Activated CD4-positive, alpha-beta memory T cell treated with anti-CD3 and anti-CD28 coated beads for 36 hours (primary cell): ENCODE results near the gene IRAK1. TPM values are rescaled to one million over a fixed set of nuclear protein-coding genes. Genes with fewer than 3 reads are reported as not detected.
A peak's percentile ranks its signal among the peaks of the same experiment; 100 is the strongest.

Experiments used
- CTCF ChIA-PET: fragments of 350-600 bp; sonication (Branson Sonifier 250); formaldehyde crosslinking; loops from one replicate; lab custom pipeline; 2021; ENCODE audit warnings: antibody characterized with exemption, inconsistent platforms; lab: Charles Lee
- POLR2A ChIA-PET: fragments of 350-600 bp; sonication (Branson Sonifier 250); formaldehyde crosslinking; loops from one replicate; lab custom pipeline; 2021; ENCODE audit warnings: antibody characterized with exemption; lab: Charles Lee
- DNase-seq: peaks from one replicate; pipeline ENCODE4 v3.0.0-alpha.2; 2020
- H3K27ac Mint-ChIP-seq: one replicate; pipeline ENCODE4 v1.8.0; 2021; ENCODE audit warnings: mixed read lengths
- H3K27me3 Mint-ChIP-seq: one replicate; pipeline ENCODE4 v1.8.0; 2021; ENCODE audit warnings: mixed read lengths
- H3K36me3 Mint-ChIP-seq: one replicate; pipeline ENCODE4 v1.8.0; 2021; ENCODE audit warnings: mixed read lengths
- H3K4me1 Mint-ChIP-seq: one replicate; pipeline ENCODE4 v1.8.0; 2021; ENCODE audit warnings: low read depth, mixed read lengths
- H3K4me3 Mint-ChIP-seq: one replicate; pipeline ENCODE4 v1.8.0; 2021; ENCODE audit warnings: mild to moderate bottlenecking, mixed read lengths
- H3K9me3 Mint-ChIP-seq: one replicate; pipeline ENCODE4 v1.8.0; 2021; ENCODE audit warnings: mixed read lengths
- intact Hi-C: fragments of 100-400 bp; cut with micrococcal nuclease; formaldehyde crosslinking; loops from one replicate; pipeline ENCODE4 v1.15.1; 2023
- total RNA-seq, 2 experiments: library from RNA; stranded (reverse); gene quantifications; one replicate each; pipeline ENCODE4 v1.2.3, GENCODE V29; 2021

The IRAK1 gene
- total RNA-seq, 2 experiments from 2014 or later, result 99.6 to 106 TPM

GRCh38 chrX:153973127-153974002 lies 46.3 kb downstream of the IRAK1 start:
- peak overlapping the region; percentile 88 for H3K4me3 Mint-ChIP-seq
- CTCF ChIA-PET, result interaction anchor here (1.0 kb wide), 3 partner anchors 16 to 47 kb away, joined by 3 read pairs; partner anchors contain the start of gene IRAK1
- peak overlapping the region; percentile 99 for H3K27ac Mint-ChIP-seq
- no peaks in the 10 kb centered on the region for H3K27me3 Mint-ChIP-seq
- POLR2A ChIA-PET, result interaction anchor here (1.0 to 8.7 kb wide), 6 partner anchors 8 to 48 kb away, joined by 3 to 68 read pairs (median 6); partner anchors contain the start of gene ARHGAP4
- intact Hi-C loops, result loop anchor here (10.0 kb wide), 2 partner anchors 121 to 401 kb away; partner anchors contain the start of genes EMD, FLNA and MECP2
- H3K4me1 Mint-ChIP-seq, result peaks cover 17% of the 10 kb centered on the region
- H3K36me3 Mint-ChIP-seq, result peaks cover 13% of the 10 kb centered on the region
- H3K9me3 Mint-ChIP-seq, result no peaks in the 10 kb centered on the region
- no peak for DNase-seq

GRCh38 chrX:153972368-153973126 lies 47.2 kb downstream of the IRAK1 start, which contains the start of gene TMEM187:
TSS of gene TMEM187 (plus strand) at chrX:153972754. CDS start at chrX:153982063, 9,309 bp downstream.
- intact Hi-C loops, result loop anchor here (1.0 to 10.0 kb wide), 5 partner anchors 9 to 402 kb away; partner anchors contain the start of genes EMD, FLNA and MECP2
- Mint-ChIP-seq H3K4me3 (peak within 1 kb of the TSS; percentile 100), H3K9me3 (no peaks in the 10 kb centered on the region), H3K4me1 (peaks cover 24% of the 10 kb centered on the region), H3K27me3 (no peaks in the 10 kb centered on the region), H3K36me3 (peaks cover 19% of the 10 kb centered on the region), H3K27ac (peak within 1 kb of the TSS; percentile 100)
- POLR2A ChIA-PET, result interaction anchor here (1.0 to 8.7 kb wide), 4 partner anchors 9 to 47 kb away, joined by 3 to 68 read pairs (median 24); partner anchors contain the start of gene ARHGAP4
- CTCF ChIA-PET, result interaction anchor here (0.7 to 1.0 kb wide), 2 partner anchors 25 to 40 kb away, joined by 3 read pairs; no protein-coding TSS in a partner anchor
- peak; percentile 93 for DNase-seq

- intact Hi-C loops, result loop anchor here (1.0 to 10.0 kb wide), 6 partner anchors 10 to 403 kb away; partner anchors contain the start of genes ABCD1, BCAP31, EMD and FLNA
- peak within 1 kb of the TSS; percentile 100 for H3K4me3 Mint-ChIP-seq
- POLR2A ChIA-PET, result interaction anchor here (0.8 to 8.7 kb wide), 8 partner anchors 10 to 396 kb away, joined by 3 to 68 read pairs (median 4); partner anchors contain the start of genes ARHGAP4 and MECP2
- H3K36me3 Mint-ChIP-seq, result peaks cover 19% of the 10 kb centered on the region
- peak; percentile 92 for DNase-seq
- H3K27me3 Mint-ChIP-seq, result no peaks in the 10 kb centered on the region
- no peaks in the 10 kb centered on the region for H3K9me3 Mint-ChIP-seq
- H3K4me1 Mint-ChIP-seq, result peaks cover 30% of the 10 kb centered on the region
- CTCF ChIA-PET, result interaction anchor here (0.5 to 1.2 kb wide), 5 partner anchors 9 to 43 kb away, joined by 3 to 4 read pairs (median 3); no protein-coding TSS in a partner anchor
- peak within 1 kb of the TSS; percentile 100 for H3K27ac Mint-ChIP-seq
Observed at GRCh38 chrX:153971450-153972367, 48.0 kb downstream of the IRAK1 start, which contains the start of gene HCFC1. TSS of gene HCFC1 (minus strand) at chrX:153971818. CDS start at chrX:153970840, 978 bp downstream.

- no peaks in the 10 kb centered on the region for H3K9me3 Mint-ChIP-seq
- no peaks in the 10 kb centered on the region for H3K27me3 Mint-ChIP-seq
- ChIA-PET POLR2A (interaction anchor here (0.8 to 8.7 kb wide), 7 partner anchors 10 to 397 kb away, joined by 3 to 68 read pairs (median 5); partner anchors contain the start of genes ARHGAP4 and MECP2), CTCF (interaction anchor here (0.5 to 1.2 kb wide), 3 partner anchors 10 to 43 kb away, joined by 3 to 4 read pairs (median 3); no protein-coding TSS in a partner anchor)
- intact Hi-C loops, result loop anchor here (1.0 to 10.0 kb wide), 3 partner anchors 124 to 404 kb away; partner anchors contain the start of genes ABCD1, BCAP31, EMD and FLNA
- peaks cover 19% of the 10 kb centered on the region for H3K36me3 Mint-ChIP-seq
- DNase-seq, result peak; percentile 92
- peak overlapping the region; percentile 100 for H3K4me3 Mint-ChIP-seq
- H3K27ac Mint-ChIP-seq, result peak overlapping the region; percentile 100
- peaks cover 37% of the 10 kb centered on the region for H3K4me1 Mint-ChIP-seq
Observed at GRCh38 chrX:153971124-153971449, 48.6 kb downstream of the IRAK1 start.

- CTCF ChIA-PET, result interaction anchor here (0.5 to 1.3 kb wide), 4 partner anchors 11 to 42 kb away, joined by 3 to 4 read pairs (median 4); no protein-coding TSS in a partner anchor
- peak; percentile 50 for DNase-seq
- no peaks in the 10 kb centered on the region for H3K9me3 Mint-ChIP-seq
- H3K27ac Mint-ChIP-seq, result peak overlapping the region; percentile 100
- POLR2A ChIA-PET, result interaction anchor here (0.8 to 8.7 kb wide), 7 partner anchors 11 to 398 kb away, joined by 3 to 68 read pairs (median 5); partner anchors contain the start of genes ARHGAP4 and MECP2
- H3K27me3 Mint-ChIP-seq, result no peaks in the 10 kb centered on the region
- H3K4me3 Mint-ChIP-seq, result peak overlapping the region; percentile 100
- intact Hi-C loops, result loop anchor here (1.0 to 10.0 kb wide), 3 partner anchors 124 to 404 kb away; partner anchors contain the start of genes ABCD1, BCAP31, EMD and FLNA
- peaks cover 19% of the 10 kb centered on the region for H3K36me3 Mint-ChIP-seq
- H3K4me1 Mint-ChIP-seq, result peaks cover 35% of the 10 kb centered on the region
Observed at GRCh38 chrX:153970357-153971123, 49.2 kb downstream of the IRAK1 start.

GRCh38 chrX:153969904-153970356 lies 49.8 kb downstream of the IRAK1 start:
- H3K9me3 Mint-ChIP-seq, result no peaks in the 10 kb centered on the region
- H3K4me1 Mint-ChIP-seq, result peaks cover 37% of the 10 kb centered on the region
- peaks cover 19% of the 10 kb centered on the region for H3K36me3 Mint-ChIP-seq
- peak overlapping the region; percentile 100 for H3K4me3 Mint-ChIP-seq
- peak overlapping the region; percentile 90 for H3K27ac Mint-ChIP-seq
- DNase-seq, result no peak
- intact Hi-C loops, result loop anchor here (5.0 to 10.0 kb wide), 3 partner anchors 52 to 405 kb away; partner anchors contain the start of genes EMD, FLNA and MECP2
- ChIA-PET CTCF (interaction anchor here (1.3 to 3.5 kb wide), 2 partner anchors 12 to 47 kb away, joined by 4 to 11 read pairs; no protein-coding TSS in a partner anchor), POLR2A (interaction anchor here (2.3 to 8.7 kb wide), 3 partner anchors 12 to 44 kb away, joined by 6 to 68 read pairs (median 40); partner anchors contain the start of gene ARHGAP4)
- no peaks in the 10 kb centered on the region for H3K27me3 Mint-ChIP-seq

- Mint-ChIP-seq H3K27ac (peak overlapping the region; percentile 90), H3K4me1 (peaks cover 31% of the 10 kb centered on the region), H3K9me3 (no peaks in the 10 kb centered on the region), H3K27me3 (no peaks in the 10 kb centered on the region), H3K36me3 (peaks cover 19% of the 10 kb centered on the region), H3K4me3 (peak overlapping the region; percentile 100)
- no peak for DNase-seq
- CTCF ChIA-PET, result interaction anchor here (0.6 to 3.5 kb wide), 5 partner anchors 13 to 61 kb away, joined by 3 to 11 read pairs (median 5); no protein-coding TSS in a partner anchor
- intact Hi-C loops, result loop anchor here (5.0 kb wide), 1 partner anchor 53 kb away; no protein-coding TSS in a partner anchor
- POLR2A ChIA-PET, result interaction anchor here (0.8 to 8.7 kb wide), 4 partner anchors 12 to 44 kb away, joined by 3 to 68 read pairs (median 23); partner anchors contain the start of gene ARHGAP4
Observed at GRCh38 chrX:153969125-153969903, 50.4 kb downstream of the IRAK1 start.

- intact Hi-C loops, result loop anchor here (5.0 kb wide), 1 partner anchor 54 kb away; no protein-coding TSS in a partner anchor
- peak overlapping the region; percentile 100 for H3K4me3 Mint-ChIP-seq
- H3K4me1 Mint-ChIP-seq, result peaks cover 25% of the 10 kb centered on the region
- H3K27me3 Mint-ChIP-seq, result no peaks in the 10 kb centered on the region
- peak; percentile 65 for DNase-seq
- ChIA-PET POLR2A (interaction anchor here (0.8 to 8.7 kb wide), 3 partner anchors 13 to 43 kb away, joined by 3 to 68 read pairs (median 40); partner anchors contain the start of gene ARHGAP4), CTCF (interaction anchor here (0.9 to 3.5 kb wide), 4 partner anchors 22 to 567 kb away, joined by 3 to 11 read pairs (median 6); no protein-coding TSS in a partner anchor)
- peaks cover 19% of the 10 kb centered on the region for H3K36me3 Mint-ChIP-seq
- H3K9me3 Mint-ChIP-seq, result no peaks in the 10 kb centered on the region
- H3K27ac Mint-ChIP-seq, result peak overlapping the region; percentile 90
Observed at GRCh38 chrX:153968754-153969124, 51.0 kb downstream of the IRAK1 start.
